ENCODE results near the gene TBC1D1.

Gene TBC1D1

DNA sequence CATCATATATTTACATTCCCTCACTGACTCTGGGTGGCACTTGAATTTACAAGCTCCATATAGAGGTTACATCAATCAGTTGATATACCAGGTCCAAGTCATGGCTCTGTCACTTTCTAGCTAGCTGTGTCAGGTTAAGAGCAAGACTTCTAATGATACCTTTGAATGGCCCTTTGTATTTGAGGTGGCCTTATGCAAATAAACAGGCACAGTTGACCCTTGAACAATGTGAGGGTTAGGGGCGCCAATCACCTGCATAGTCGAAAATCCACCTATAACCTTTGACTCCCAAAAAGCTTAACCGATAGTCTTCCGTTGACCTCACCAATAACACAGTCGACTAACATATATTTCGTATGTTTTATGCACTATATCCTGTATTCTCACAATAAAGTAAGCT, 68.0 kb downstream of the TBC1D1 start:
- no peak overlapping the region for H3K4me2 ChIP-seq
- no peak for TF ChIP-seq Cebpa-rat (IDR thresholded peaks at IDR 0.05)
- H3K4me3 ChIP-seq: no peak overlapping the region
- H3K9ac ChIP-seq: no peak overlapping the region
- peaks cover 0 to 10% (median 0%) of the 10 kb centered on the region in 11 experiments; a peak in 4 of 22 replicates for H3K36me3 ChIP-seq
- no peaks in the 10 kb centered on the region for H3K27me3 ChIP-seq
- H4K20me1 ChIP-seq: no peaks in the 10 kb centered on the region
- no peaks in the 10 kb centered on the region for H3K9me3 ChIP-seq (replicated peaks in 1 of 11)
- peaks cover 0 to 17% (median 3%) of the 10 kb centered on the region in 10 experiments; a peak in 12 of 20 replicates for H3K4me1 ChIP-seq
- H3K27ac ChIP-seq: no peak overlapping the region

- no peak for TF ChIP-seq Cebpa-rat (IDR thresholded peaks at IDR 0.05)
- Histone ChIP-seq H3K9me3 (replicated peaks in 1 of 11) (no peaks in the 10 kb centered on the region), H3K4me3 (no peak within 1 kb of the TSS), H3K4me1 (peaks cover 0 to 17% (median 14%) of the 10 kb centered on the region in 10 experiments; a peak in 15 of 20 replicates), H3K4me2 (no peak within 1 kb of the TSS), H3K9ac (no peak within 1 kb of the TSS), H4K20me1 (no peaks in the 10 kb centered on the region), H3K27ac (no peak within 1 kb of the TSS), H3K36me3 (peaks cover 0 to 8% (median 0%) of the 10 kb centered on the region in 11 experiments; a peak in 1 of 22 replicates), H3K27me3 (no peaks in the 10 kb centered on the region)
Observed at GRCh38 chr4:37960098-37960497, 69.2 kb downstream of the TBC1D1 start, which contains the start of gene PTTG2. Gene PTTG2 (plus strand): TSS chr4:37960398. CDS start chr4:37960435, 37 bp downstream.

DNA sequence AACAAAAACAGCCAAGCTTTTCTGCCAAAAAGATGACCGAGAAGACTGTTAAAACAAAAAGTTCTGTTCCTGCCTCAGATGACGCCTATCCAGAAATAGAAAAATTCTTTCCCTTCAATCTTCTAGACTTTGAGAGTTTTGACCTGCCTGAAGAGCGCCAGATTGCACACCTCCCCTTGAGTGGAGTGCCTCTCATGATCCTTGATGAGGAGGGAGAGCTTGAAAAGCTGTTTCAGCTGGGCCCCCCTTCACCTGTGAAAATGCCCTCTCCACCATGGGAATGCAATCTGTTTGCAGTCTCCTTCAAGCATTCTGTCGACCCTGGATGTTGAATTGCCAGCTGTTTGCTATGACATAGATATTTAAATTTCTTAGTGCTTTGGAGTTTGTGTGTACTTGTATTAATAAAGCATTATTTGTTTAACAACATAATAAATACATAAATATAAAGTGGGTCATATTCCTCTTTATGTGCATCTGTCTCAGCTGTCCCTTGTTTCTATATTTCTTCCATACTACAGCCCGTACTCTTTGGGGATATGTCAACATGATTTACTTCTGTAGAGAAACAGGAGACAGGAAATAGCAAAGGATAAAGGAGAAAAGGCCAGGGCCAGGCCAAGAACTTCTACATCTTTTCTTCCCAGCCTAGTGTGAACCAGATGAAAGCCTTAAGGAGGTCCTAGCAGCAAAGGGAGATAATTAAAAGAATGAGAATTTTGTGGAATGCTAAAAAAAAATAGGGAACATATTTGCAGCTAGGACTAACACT, 70.0 kb downstream of the TBC1D1 start:
- Histone ChIP-seq H3K36me3 (peaks cover 0 to 8% (median 0%) of the 10 kb centered on the region in 11 experiments; a peak in 1 of 22 replicates), H4K20me1 (no peaks in the 10 kb centered on the region), H3K9me3 (replicated peaks in 1 of 11) (no peaks in the 10 kb centered on the region), H3K4me1 (peaks cover 0 to 17% (median 14%) of the 10 kb centered on the region in 10 experiments; a peak in 12 of 20 replicates), H3K27me3 (no peaks in the 10 kb centered on the region), H3K4me3 (no peak overlapping the region), H3K9ac (no peak overlapping the region), H3K4me2 (no peak overlapping the region), H3K27ac (no peak overlapping the region)
- TF ChIP-seq Cebpa-rat (IDR thresholded peaks at IDR 0.05): no peak

- no peak for TF ChIP-seq Cebpa-rat (IDR thresholded peaks at IDR 0.05)
Observed at GRCh38 chr4:37964734-37965457, 74.0 kb downstream of the TBC1D1 start.

DNA sequence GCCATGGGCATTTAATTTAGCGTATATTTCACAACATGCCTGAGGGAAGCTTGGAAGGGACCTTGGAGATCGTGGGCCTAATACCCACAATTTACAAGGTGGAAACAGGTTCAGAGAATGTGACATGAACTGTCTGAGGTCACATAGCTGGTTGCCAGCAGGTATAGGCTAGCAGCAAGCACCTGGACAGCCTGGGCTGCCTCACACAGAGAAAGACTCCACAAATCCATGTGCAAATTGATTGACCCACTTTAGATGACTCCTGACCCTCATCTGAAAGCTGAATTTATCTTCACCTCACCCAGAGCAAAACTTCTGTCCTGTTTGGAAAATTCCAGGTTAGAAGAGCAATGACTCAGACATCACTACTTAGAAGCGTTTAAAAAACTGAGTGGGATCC, 75.2 kb downstream of the TBC1D1 start:
- Histone ChIP-seq H4K20me1 (no peaks in the 10 kb centered on the region), H3K27ac (no peak overlapping the region), H3K9ac (no peak overlapping the region), H3K9me3 (replicated peaks in 1 of 11) (peaks cover 0 to 26% (median 21%) of the 10 kb centered on the region in 11 experiments; a peak in 17 of 22 replicates), H3K4me3 (no peak overlapping the region), H3K27me3 (no peaks in the 10 kb centered on the region), H3K36me3 (peaks cover 0 to 22% (median 11%) of the 10 kb centered on the region in 11 experiments; a peak in 9 of 22 replicates), H3K4me2 (no peak overlapping the region), H3K4me1 (peaks cover 12 to 26% (median 22%) of the 10 kb centered on the region in 10 experiments; a peak in 19 of 20 replicates)
- no peak for TF ChIP-seq Cebpa-rat (IDR thresholded peaks at IDR 0.05)

More at GRCh38 chr4:37964734-37965457, 74.0 kb downstream of the TBC1D1 start:
- H3K36me3 ChIP-seq: peaks cover 0 to 17% (median 10%) of the 10 kb centered on the region in 11 experiments; a peak in 7 of 22 replicates
- H3K9ac ChIP-seq: no peak overlapping the region
- peak overlapping the region in 5 of 11 experiments; percentile 1 to 36 (median 32); a peak in 3 of 22 replicates for H3K4me2 ChIP-seq
- H3K4me1 ChIP-seq: peaks cover 8 to 26% (median 20%) of the 10 kb centered on the region in 10 experiments; a peak in 19 of 20 replicates
- no peak overlapping the region for H3K27ac ChIP-seq
- no peak overlapping the region for H3K4me3 ChIP-seq
- H3K27me3 ChIP-seq: no peaks in the 10 kb centered on the region
- no peaks in the 10 kb centered on the region for H4K20me1 ChIP-seq
- peaks cover 0 to 14% (median 9%) of the 10 kb centered on the region in 11 experiments; a peak in 15 of 22 replicates for H3K9me3 ChIP-seq (replicated peaks in 1 of 11)

GRCh38 chr4:37967736-37968135, 76.9 kb downstream of the TBC1D1 start:
- TF ChIP-seq Cebpa-rat (IDR thresholded peaks at IDR 0.05): no peak
- H3K4me2 ChIP-seq: peak overlapping the region in 6 of 11 experiments; percentile 1 to 36 (median 19); a peak in 7 of 22 replicates
- H3K4me1 ChIP-seq: peaks cover 12 to 26% (median 22%) of the 10 kb centered on the region in 10 experiments; a peak in 19 of 20 replicates
- peaks cover 0 to 22% (median 11%) of the 10 kb centered on the region in 11 experiments; a peak in 9 of 22 replicates for H3K36me3 ChIP-seq
- no peaks in the 10 kb centered on the region for H3K27me3 ChIP-seq
- no peak overlapping the region for H3K9ac ChIP-seq
- H3K27ac ChIP-seq: no peak overlapping the region
- no peaks in the 10 kb centered on the region for H4K20me1 ChIP-seq
- H3K4me3 ChIP-seq: no peak overlapping the region
- peaks cover 0 to 29% (median 25%) of the 10 kb centered on the region in 11 experiments; a peak in 17 of 22 replicates for H3K9me3 ChIP-seq (replicated peaks in 1 of 11)

DNA sequence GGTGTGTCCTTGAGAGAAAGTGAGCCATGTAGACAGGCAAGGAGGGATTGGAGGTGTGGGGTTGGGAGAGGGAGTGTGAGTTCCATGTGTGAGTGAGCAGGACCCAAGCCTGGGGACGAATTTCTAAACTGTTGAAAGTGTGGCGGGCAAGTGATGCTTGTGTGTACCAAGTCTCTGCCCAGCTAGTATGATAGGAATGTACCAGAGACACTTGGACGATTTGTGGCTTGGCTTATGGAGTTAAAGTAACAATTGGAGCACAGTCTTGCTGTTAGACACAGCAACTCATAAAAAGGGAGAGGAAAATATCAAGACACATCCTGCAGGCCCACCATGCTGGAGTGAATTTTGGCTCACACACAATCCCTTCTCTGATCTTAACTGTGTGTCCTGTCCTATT, 77.9 kb downstream of the TBC1D1 start:
- no peaks in the 10 kb centered on the region for H4K20me1 ChIP-seq
- peaks cover 11 to 25% (median 20%) of the 10 kb centered on the region in 10 experiments; a peak in 19 of 20 replicates for H3K4me1 ChIP-seq
- H3K9me3 ChIP-seq (replicated peaks in 1 of 11): peaks cover 0 to 29% (median 25%) of the 10 kb centered on the region in 11 experiments; a peak in 17 of 22 replicates
- H3K27ac ChIP-seq: no peak overlapping the region
- no peak overlapping the region for H3K4me3 ChIP-seq
- H3K4me2 ChIP-seq: no peak overlapping the region
- H3K27me3 ChIP-seq: no peaks in the 10 kb centered on the region
- H3K9ac ChIP-seq: no peak overlapping the region
- TF ChIP-seq Cebpa-rat (IDR thresholded peaks at IDR 0.05): no peak
- H3K36me3 ChIP-seq: peaks cover 0 to 22% (median 11%) of the 10 kb centered on the region in 11 experiments; a peak in 9 of 22 replicates

- H3K36me3 ChIP-seq: peaks cover 0 to 22% (median 11%) of the 10 kb centered on the region in 11 experiments; a peak in 9 of 22 replicates
- H3K27ac ChIP-seq: no peak overlapping the region
- peaks cover 0 to 29% (median 25%) of the 10 kb centered on the region in 11 experiments; a peak in 17 of 22 replicates for H3K9me3 ChIP-seq (replicated peaks in 1 of 11)
- no peak for TF ChIP-seq Cebpa-rat (IDR thresholded peaks at IDR 0.05)
- no peaks in the 10 kb centered on the region for H4K20me1 ChIP-seq
- no peak overlapping the region for H3K9ac ChIP-seq
- peak overlapping the region in 2 of 11 experiments; percentile 5 to 55; a peak in 4 of 22 replicates for H3K4me2 ChIP-seq
- H3K27me3 ChIP-seq: no peaks in the 10 kb centered on the region
- peaks cover 0 to 21% (median 9%) of the 10 kb centered on the region in 10 experiments; a peak in 13 of 20 replicates for H3K4me1 ChIP-seq
- no peak overlapping the region for H3K4me3 ChIP-seq
Observed at GRCh38 chr4:37970702-37971101, 79.8 kb downstream of the TBC1D1 start.
